Measurements from ENCODE around the gene APBB2. TPM values are rescaled to one million over a fixed set of nuclear protein-coding genes. Genes with fewer than 3 reads are reported as not detected.

The APBB2 gene
- total and polyA plus RNA-seq, 2 experiments from 2014 or later: 24.1 to 61.0 TPM

DNA sequence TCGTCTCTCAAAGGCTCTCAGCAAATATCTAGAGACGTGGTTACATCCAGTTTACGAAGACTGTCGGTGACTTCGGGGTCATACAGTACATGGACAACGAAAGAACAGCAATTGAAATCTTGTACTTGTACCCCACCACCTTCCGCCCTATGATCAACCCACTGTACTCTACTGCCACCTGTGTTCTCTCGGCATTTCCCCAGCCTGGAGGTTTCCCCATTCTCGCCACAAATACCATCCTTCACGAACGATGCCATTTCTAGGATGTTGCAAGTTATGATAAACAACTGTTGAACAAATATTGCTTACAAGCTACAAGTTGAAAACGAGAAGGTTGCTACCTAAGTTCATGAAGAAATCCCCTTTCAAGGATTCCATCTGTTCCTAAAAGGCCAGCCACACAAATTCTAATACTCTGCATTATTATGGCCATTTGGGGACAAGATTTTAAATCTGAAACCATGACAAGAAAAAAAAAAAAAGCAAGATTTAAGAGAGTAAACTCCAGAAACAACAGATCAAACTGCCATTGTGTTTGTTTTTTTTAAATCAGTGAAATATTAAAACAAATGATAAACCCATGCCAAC, 1.6 kb downstream of the APBB2 start:
- Histone ChIP-seq H3K4me1 (ENCODE audit: insufficient read depth) (peaks cover 31% of the 10 kb centered on the region), H3K9ac (peak overlapping the region; percentile 77), H3K9me3 (ENCODE audit: low read depth) (no peaks in the 10 kb centered on the region), H3K27me3 (replicated peaks; ENCODE audit: insufficient read depth) (no peaks in the 10 kb centered on the region), H3F3A (ENCODE audit: insufficient read depth) (peaks cover 36% of the 10 kb centered on the region), H3K79me2 (ENCODE audit: insufficient read depth) (peaks cover 56% of the 10 kb centered on the region), H2AFZ (peak overlapping the region; percentile 80), H3K4me2 (ENCODE audit: unreplicated experiment) (peak overlapping the region; percentile 98), H3K27ac (no peak overlapping the region), H4K20me1 (ENCODE audit: insufficient read depth) (no peaks in the 10 kb centered on the region), H3K4me3 (peak overlapping the region; percentile 87), H3K36me3 (ENCODE audit: low read depth) (no peaks in the 10 kb centered on the region), H3K9me2 (ENCODE audit: insufficient read depth) (no peaks in the 10 kb centered on the region)
- 4 to 5% methylated on average over 12 of the region's 12 CpGs for WGBS, 2 experiments (ENCODE audit: low coverage in 1 of 2, low lambda C conversion rate in 2 of 2, missing lambda C conversion rate in 2 of 2)
- TF ChIP-seq EZH2 (IDR thresholded peaks at IDR 0.05; ENCODE audit: insufficient read depth, poor library complexity, severe bottlenecking) (no peak), EZH2phosphoT487 (IDR thresholded peaks at IDR 0.05; ENCODE audit: insufficient read depth, low read depth) (no peak)
- in situ Hi-C loops (cut with MboI): loop anchor here (10.0 kb wide), 2 partner anchors 238 to 288 kb away; no protein-coding TSS in a partner anchor
- DNase-seq: peak; percentile 77

- Histone ChIP-seq H3K27me3 (replicated peaks; ENCODE audit: insufficient read depth) (no peaks in the 10 kb centered on the region), H3K9ac (peak overlapping the region; percentile 77), H3F3A (ENCODE audit: insufficient read depth) (peaks cover 39% of the 10 kb centered on the region), H3K79me2 (ENCODE audit: insufficient read depth) (peaks cover 62% of the 10 kb centered on the region), H4K20me1 (ENCODE audit: insufficient read depth) (no peaks in the 10 kb centered on the region), H3K9me3 (ENCODE audit: low read depth) (no peaks in the 10 kb centered on the region), H3K36me3 (ENCODE audit: low read depth) (no peaks in the 10 kb centered on the region), H3K9me2 (ENCODE audit: insufficient read depth) (no peaks in the 10 kb centered on the region), H3K4me2 (ENCODE audit: unreplicated experiment) (peak overlapping the region; percentile 98), H3K4me3 (peak overlapping the region; percentile 87), H3K27ac (no peak overlapping the region), H2AFZ (peak overlapping the region; percentile 80), H3K4me1 (ENCODE audit: insufficient read depth) (peaks cover 35% of the 10 kb centered on the region)
- in situ Hi-C loops (cut with MboI): loop anchor here (10.0 kb wide), 2 partner anchors 237 to 287 kb away; no protein-coding TSS in a partner anchor
- no peak for TF ChIP-seq EZH2 (IDR thresholded peaks at IDR 0.05; ENCODE audit: insufficient read depth, poor library complexity, severe bottlenecking)
- TF ChIP-seq EZH2phosphoT487 (IDR thresholded peaks at IDR 0.05; ENCODE audit: insufficient read depth, low read depth): no peak
- DNase-seq: no peak
- WGBS, 2 experiments (ENCODE audit: low coverage in 1 of 2, low lambda C conversion rate in 2 of 2, missing lambda C conversion rate in 2 of 2): 92 to 100% methylated on average over 1 of the region's 1 CpG
These were observed 2.3 kb downstream of the APBB2 start for GRCh38 chr4:41211951-41212615.

DNA sequence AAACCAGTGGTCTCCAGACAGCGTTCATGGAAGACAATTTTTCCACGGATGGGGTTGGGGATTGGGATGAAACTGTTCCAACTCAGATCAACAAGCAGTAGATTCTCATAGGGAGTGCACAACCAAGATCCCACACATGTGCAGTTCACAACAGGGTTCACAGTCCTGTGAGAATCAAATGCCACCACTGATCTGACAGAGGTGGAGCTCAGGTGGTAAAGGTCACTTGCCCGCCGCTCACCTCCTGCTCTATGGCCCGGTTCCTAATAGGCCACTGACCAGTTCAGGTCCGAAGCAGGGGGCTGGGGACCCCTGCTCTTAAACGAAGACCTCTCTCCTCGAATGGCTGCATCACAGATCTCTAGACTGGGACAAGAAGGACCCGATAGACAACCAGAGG, 4.4 kb downstream of the APBB2 start:
- Histone ChIP-seq H3K9me3 (ENCODE audit: low read depth) (no peaks in the 10 kb centered on the region), H2AFZ (no peak overlapping the region), H3K4me1 (ENCODE audit: insufficient read depth) (peaks cover 50% of the 10 kb centered on the region), H3K36me3 (ENCODE audit: low read depth) (no peaks in the 10 kb centered on the region), H3F3A (ENCODE audit: insufficient read depth) (peaks cover 40% of the 10 kb centered on the region), H4K20me1 (ENCODE audit: insufficient read depth) (no peaks in the 10 kb centered on the region), H3K79me2 (ENCODE audit: insufficient read depth) (peaks cover 84% of the 10 kb centered on the region), H3K27ac (no peak overlapping the region), H3K27me3 (replicated peaks; ENCODE audit: insufficient read depth) (no peaks in the 10 kb centered on the region), H3K9me2 (ENCODE audit: insufficient read depth) (no peaks in the 10 kb centered on the region), H3K4me3 (no peak overlapping the region), H3K9ac (no peak overlapping the region), H3K4me2 (ENCODE audit: unreplicated experiment) (no peak overlapping the region)
- TF ChIP-seq EZH2phosphoT487 (IDR thresholded peaks at IDR 0.05; ENCODE audit: insufficient read depth, low read depth): no peak
- no peak for TF ChIP-seq EZH2 (IDR thresholded peaks at IDR 0.05; ENCODE audit: insufficient read depth, poor library complexity, severe bottlenecking)
- WGBS, 2 experiments (ENCODE audit: low coverage in 1 of 2, low lambda C conversion rate in 2 of 2, missing lambda C conversion rate in 2 of 2): 97 to 98% methylated on average over 9 of the region's 9 CpGs
- in situ Hi-C loops (cut with MboI): loop anchor here (10.0 kb wide), 2 partner anchors 235 to 285 kb away; no protein-coding TSS in a partner anchor
- DNase-seq: no peak

DNA sequence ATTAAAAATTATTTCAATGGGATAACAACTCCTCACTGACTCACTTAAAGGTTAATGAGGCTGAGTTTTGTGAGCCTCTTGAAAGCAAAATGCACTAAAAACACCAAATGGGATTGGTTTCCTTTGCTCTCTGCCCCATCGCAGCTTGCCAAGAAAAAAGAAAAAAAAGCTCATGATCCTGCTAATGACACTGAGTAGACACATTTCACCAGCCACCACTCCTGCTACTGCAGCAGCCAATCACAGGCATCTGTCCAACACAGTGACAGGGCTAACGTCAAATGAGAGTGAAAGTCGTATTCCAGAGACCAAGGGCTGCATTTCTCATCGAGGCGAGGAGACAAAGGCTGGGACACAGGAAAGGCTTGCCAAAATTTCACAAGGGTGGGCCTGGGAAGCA, 5.2 kb downstream of the APBB2 start:
- Histone ChIP-seq H3K36me3 (ENCODE audit: low read depth) (no peaks in the 10 kb centered on the region), H3K27me3 (replicated peaks; ENCODE audit: insufficient read depth) (no peaks in the 10 kb centered on the region), H3K4me2 (ENCODE audit: unreplicated experiment) (peak overlapping the region; percentile 35), H3K27ac (peak overlapping the region; percentile 46), H3K4me1 (ENCODE audit: insufficient read depth) (peaks cover 58% of the 10 kb centered on the region), H3K9ac (no peak overlapping the region), H3F3A (ENCODE audit: insufficient read depth) (peaks cover 44% of the 10 kb centered on the region), H3K9me3 (ENCODE audit: low read depth) (no peaks in the 10 kb centered on the region), H3K4me3 (no peak overlapping the region), H2AFZ (no peak overlapping the region), H4K20me1 (ENCODE audit: insufficient read depth) (no peaks in the 10 kb centered on the region), H3K9me2 (ENCODE audit: insufficient read depth) (no peaks in the 10 kb centered on the region), H3K79me2 (ENCODE audit: insufficient read depth) (peaks cover 91% of the 10 kb centered on the region)
- in situ Hi-C loops (cut with MboI): no loop called here
- DNase-seq: no peak
- 36 to 43% methylated on average over 5 of the region's 5 CpGs for WGBS, 2 experiments (ENCODE audit: low coverage in 1 of 2, low lambda C conversion rate in 2 of 2, missing lambda C conversion rate in 2 of 2)
- TF ChIP-seq EZH2phosphoT487 (IDR thresholded peaks at IDR 0.05; ENCODE audit: insufficient read depth, low read depth) (no peak), EZH2 (IDR thresholded peaks at IDR 0.05; ENCODE audit: insufficient read depth, poor library complexity, severe bottlenecking) (no peak)
